Measurements from ENCODE around the gene TACC2.

TACC2 gene

DNA sequence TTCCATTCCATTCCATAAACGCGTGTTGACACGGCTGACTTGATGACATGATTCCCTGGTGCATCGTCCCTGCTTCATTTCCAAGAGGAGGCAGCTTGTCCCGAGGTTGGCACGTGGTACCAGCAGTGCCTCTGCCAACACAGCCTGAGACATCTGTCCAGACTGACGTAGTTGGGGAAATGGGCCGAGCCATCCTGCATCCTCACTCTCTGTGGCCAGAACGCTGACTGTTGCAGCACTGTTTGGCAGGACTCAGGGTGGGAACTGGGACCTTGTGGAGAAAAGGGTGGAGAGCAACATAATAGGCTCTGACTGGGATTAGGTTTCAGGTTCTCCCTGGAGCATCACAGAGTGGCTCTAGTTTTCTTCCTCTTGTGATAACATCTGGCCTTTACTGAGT lies 163.6 kb downstream of the TACC2 start:
- H3K4me3 ChIP-seq (ENCODE audit: low read depth, low read length): no peak overlapping the region
- TF ChIP-seq, protein P1, sequence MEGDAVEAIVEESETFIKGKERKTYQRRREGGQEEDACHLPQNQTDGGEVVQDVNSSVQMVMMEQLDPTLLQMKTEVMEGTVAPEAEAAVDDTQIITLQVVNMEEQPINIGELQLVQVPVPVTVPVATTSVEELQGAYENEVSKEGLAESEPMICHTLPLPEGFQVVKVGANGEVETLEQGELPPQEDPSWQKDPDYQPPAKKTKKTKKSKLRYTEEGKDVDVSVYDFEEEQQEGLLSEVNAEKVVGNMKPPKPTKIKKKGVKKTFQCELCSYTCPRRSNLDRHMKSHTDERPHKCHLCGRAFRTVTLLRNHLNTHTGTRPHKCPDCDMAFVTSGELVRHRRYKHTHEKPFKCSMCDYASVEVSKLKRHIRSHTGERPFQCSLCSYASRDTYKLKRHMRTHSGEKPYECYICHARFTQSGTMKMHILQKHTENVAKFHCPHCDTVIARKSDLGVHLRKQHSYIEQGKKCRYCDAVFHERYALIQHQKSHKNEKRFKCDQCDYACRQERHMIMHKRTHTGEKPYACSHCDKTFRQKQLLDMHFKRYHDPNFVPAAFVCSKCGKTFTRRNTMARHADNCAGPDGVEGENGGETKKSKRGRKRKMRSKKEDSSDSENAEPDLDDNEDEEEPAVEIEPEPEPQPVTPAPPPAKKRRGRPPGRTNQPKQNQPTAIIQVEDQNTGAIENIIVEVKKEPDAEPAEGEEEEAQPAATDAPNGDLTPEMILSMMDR (IDR thresholded peaks at IDR 0.05; ENCODE audit: low read depth, low read length, missing control alignments): no peak
- no peak for DNase-seq (ENCODE audit: low read depth)

DNA sequence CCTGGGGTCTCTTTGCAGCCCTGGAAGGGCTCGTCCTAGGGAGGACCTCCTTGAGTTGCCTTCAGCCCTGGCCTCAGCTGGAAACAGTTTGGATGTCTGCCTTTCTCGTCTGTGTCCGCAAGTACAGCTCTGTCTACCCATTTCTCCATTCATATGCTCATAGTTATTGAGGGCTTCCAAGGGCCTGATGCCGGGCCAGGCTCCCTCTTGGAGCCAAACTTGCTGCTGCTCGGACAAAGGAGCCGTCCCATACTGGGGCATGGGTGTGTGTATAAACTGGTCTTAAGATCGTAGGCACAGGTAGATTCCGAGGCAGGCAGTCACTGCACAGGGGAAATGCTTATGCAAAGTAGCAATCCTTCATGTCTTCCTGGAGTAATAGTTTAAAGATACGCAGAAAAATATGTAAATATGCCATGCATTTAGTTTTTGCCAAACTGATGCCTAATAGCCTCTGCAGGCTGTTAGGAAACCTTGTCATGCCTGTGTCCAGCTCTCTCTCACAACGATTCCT lies 165.1 kb downstream of the TACC2 start:
- no peak for DNase-seq (ENCODE audit: low read depth)
- no peak overlapping the region for H3K4me3 ChIP-seq (ENCODE audit: low read depth, low read length)
- TF ChIP-seq, protein P1 (IDR thresholded peaks at IDR 0.05; ENCODE audit: low read depth, low read length, missing control alignments): no peak

DNA sequence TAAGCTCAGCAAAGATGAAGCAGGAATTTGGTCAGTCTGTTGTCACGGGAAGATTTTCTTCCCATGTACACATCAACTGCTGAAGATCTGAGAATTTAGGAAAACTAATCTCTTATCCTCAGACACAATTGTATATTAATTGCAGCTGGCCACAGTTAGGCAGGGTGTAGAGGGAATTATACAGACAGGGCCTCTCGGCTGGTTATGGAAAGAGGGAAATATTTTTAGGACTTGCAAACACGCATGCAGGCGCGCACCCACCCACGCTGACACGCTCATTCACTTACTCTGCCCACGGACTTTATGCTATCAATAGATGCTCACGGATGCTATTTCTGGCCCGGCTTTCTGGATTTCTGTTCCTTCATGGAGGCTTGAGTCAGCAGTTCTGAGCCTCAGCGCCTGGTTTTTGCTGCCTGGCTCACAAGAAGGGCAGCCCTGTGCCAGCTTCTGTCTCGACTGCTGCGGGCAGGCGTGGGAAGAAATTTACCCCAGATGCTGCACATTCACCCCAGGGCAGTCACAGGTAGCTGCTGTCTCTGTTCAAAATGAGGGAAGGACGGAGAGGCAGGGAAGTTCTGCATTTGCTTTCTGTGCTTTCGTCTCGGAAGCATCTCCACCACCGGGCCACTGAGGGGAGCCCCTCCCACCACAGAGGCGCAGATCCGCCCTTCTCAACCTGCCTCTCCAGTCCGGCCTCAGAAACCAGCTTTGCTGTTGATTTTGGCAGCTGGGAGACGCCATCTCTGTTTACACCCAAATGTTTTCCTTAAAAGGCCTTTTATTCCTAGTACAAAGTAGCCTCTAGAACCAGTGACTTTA lies 165.8 kb downstream of the TACC2 start:
- no peak for DNase-seq (ENCODE audit: low read depth)
- TF ChIP-seq, protein P1 (IDR thresholded peaks at IDR 0.05; ENCODE audit: low read depth, low read length, missing control alignments): no peak
- H3K4me3 ChIP-seq (ENCODE audit: low read depth, low read length): no peak overlapping the region

DNA sequence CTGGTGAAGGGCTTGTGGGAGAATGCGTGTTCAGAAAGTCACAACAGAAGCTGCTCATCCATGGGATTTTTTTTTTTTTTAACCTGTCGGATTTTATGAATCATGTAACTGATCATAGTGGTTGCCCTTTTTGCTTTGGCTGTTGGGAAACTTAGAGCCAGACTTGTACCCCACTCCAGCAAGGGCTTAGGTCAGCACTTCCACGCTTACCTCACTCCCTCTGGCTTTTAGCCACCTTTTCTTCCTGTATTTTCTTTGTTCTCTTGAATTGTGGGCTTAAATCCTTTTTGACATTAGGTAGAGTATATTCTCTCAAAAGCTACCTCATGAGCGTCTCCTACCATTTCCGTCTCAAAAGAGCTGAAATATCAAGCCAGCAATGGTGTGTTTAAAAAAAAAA lies 168.5 kb downstream of the TACC2 start:
- TF ChIP-seq, protein P1 (IDR thresholded peaks at IDR 0.05; ENCODE audit: low read depth, low read length, missing control alignments): no peak
- DNase-seq (ENCODE audit: low read depth): no peak
- no peak overlapping the region for H3K4me3 ChIP-seq (ENCODE audit: low read depth, low read length)

DNA sequence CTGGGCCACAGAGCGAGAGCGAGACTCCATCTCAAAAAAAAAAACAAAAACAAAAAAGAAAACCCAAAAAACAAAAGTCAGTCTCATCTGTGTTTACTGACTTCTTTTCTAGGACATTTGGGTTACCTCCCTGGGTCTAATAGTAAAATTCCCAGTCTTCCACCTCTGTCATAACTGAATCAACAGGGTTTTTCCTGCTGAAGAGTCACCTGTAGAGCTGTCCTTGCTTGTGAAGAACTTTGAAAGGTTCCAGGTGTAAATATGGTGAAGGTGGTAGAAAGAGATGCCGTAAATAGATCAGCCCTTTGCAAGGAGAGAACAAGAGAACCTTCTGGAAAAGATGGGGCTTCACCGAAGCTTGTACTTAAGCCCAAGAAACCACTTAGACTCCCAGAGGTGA lies 169.4 kb downstream of the TACC2 start:
- TF ChIP-seq, protein P1 (IDR thresholded peaks at IDR 0.05; ENCODE audit: low read depth, low read length, missing control alignments): no peak
- no peak for DNase-seq (ENCODE audit: low read depth)
- H3K4me3 ChIP-seq (ENCODE audit: low read depth, low read length): no peak overlapping the region

DNA sequence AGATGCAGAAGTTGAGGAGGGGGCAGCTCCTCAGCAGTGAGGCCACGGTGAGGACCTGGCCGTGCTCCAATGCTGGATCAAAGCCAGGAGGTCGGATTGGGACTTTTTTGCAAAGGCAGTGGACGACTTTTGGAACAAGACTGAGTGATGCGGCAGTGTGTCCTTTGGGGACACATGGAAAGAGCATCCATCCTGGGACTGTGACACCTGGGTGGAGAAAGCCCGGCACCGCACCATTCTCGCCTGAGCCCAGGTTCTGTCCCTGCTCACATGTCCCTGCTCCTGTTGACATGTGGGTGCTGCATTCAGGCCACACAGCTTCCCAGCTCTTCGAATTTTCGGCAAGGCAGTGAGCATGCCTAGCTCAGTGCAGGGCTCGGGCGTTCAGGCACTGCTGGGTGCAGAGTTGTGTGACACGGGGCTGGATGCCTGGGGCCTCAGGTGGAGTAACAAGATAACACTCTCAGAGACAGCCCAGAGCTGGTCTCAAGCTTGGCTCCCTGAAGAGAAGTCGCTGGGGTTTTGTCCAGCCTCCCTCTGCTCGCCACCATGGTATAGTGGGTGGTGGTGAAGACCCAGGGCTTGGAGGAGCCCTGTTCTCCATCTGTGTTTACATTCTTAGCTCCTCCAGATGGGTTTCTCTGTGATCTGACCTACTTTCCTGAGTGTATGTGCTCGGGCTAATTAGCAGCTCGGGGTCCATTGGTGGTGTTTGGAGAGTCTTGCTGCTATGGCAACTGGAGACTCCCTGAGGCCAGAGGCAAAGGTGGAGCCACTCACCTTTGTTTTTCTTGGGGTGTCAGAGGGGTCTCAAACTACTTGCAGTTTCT lies 170.4 kb downstream of the TACC2 start:
- TF ChIP-seq, protein P1 (IDR thresholded peaks at IDR 0.05; ENCODE audit: low read depth, low read length, missing control alignments): no peak

More for the DNA sequence above, 170.4 kb downstream of the TACC2 start:
- DNase-seq (ENCODE audit: low read depth): no peak
- no peak overlapping the region for H3K4me3 ChIP-seq (ENCODE audit: low read depth, low read length)

Data from GM12864 (cell line).